Stomach (tissue), 9 donors: ENCODE data around the gene NSD1. TPM values are rescaled to one million over a fixed set of nuclear protein-coding genes. Genes with fewer than 3 reads are reported as not detected.
A peak's percentile ranks its signal among the peaks of the same experiment; 100 is the strongest.

Experiments
- DNase-seq, 2 donors: peaks; one replicate each; pipeline versions ENCODE4 v3.0.0 to v3.0.0-alpha.2; 2013 to 2019
- H3K27ac ChIP-seq, 5 donors: fragments of 200-600 bp in 4 of 5; sonication (generic) in 4 of 5; one replicate each; pipeline ENCODE4 v1.5.1; 2013 to 2019; ENCODE audit warnings: mild to moderate bottlenecking in 1 of 5, moderate library complexity in 1 of 5
- H3K27me3 ChIP-seq, 3 donors: fragments of 200-600 bp; sonication (generic); one replicate each; pipeline ENCODE4 v1.5.1; 2017 to 2019; ENCODE audit warnings: mixed run types in 1 of 3
- H3K36me3 ChIP-seq, 4 donors: fragments of 200-600 bp; sonication (generic); 1 replicate in 3 of 4; 2 replicates in 1 of 4; pipeline ENCODE4 v1.5.1; 2016 to 2019
- H3K4me1 ChIP-seq, 4 donors: fragments of 200-600 bp; sonication (generic); one replicate each; pipeline ENCODE4 v1.5.1; 2016 to 2019
- H3K4me3 ChIP-seq, 4 donors: fragments of 200-600 bp; sonication (generic) in 3 of 4; one replicate each; pipeline ENCODE4 v1.5.1; 2016 to 2019; ENCODE audit warnings: mild to moderate bottlenecking in 1 of 4
- H3K9me3 ChIP-seq, 4 donors: fragments of 200-600 bp; sonication (generic); one replicate each; pipeline ENCODE4 v1.5.1; 2016 to 2019
- CTCF ChIP-seq, 7 experiments: fragments of 450-650 bp in 4 of 7; fragments of 200-600 bp in 3 of 7; sonication (generic) in 3 of 7; IDR thresholded peaks; one replicate each; pipeline ENCODE4 v1.5.1; 2016 to 2019; ENCODE audit warnings: antibody characterized with exemption in 7 of 7, control low read depth in 2 of 7, mild to moderate bottlenecking in 1 of 7
- EP300 ChIP-seq: sonication (generic); formaldehyde crosslinking; IDR thresholded peaks from one replicate; pipeline ENCODE4 v1.6.1; 2017; ENCODE audit warnings: antibody characterized with exemption
- POLR2A ChIP-seq, 4 donors: fragments of 450-650 bp; IDR thresholded peaks; one replicate each; pipeline ENCODE4 v1.6.1; 2016; ENCODE audit warnings: antibody characterized with exemption in 4 of 4, control low read depth in 2 of 4, mild to moderate bottlenecking in 1 of 4, moderate library complexity in 1 of 4
- POLR2AphosphoS5 ChIP-seq, 3 donors: sonication (generic); formaldehyde crosslinking; IDR thresholded peaks; one replicate each; pipeline ENCODE4 v1.6.1; 2016; ENCODE audit warnings: antibody characterized with exemption in 3 of 3
- WGBS, 5 donors: extraction: QIAGEN DNeasy Blood & Tissue Kit in 3 of 5; methylation state at CpG; one replicate each; pipeline versions ENCODE4 v1.1.5 to v1.1.7; 2013 to 2018; 5-methylcytosine and 5-hydroxymethylcytosine counted together
- intact Hi-C: fragments of 100-400 bp; cut with DNase I; formaldehyde crosslinking; loops from one replicate; pipeline ENCODE4 v1.15.1; 2023; ENCODE audit warnings: low total_unique reads
- polyA plus RNA-seq, 3 donors: library from polyadenylated mRNA; stranded (reverse); fragments of 200-250 nt; gene quantifications; one replicate each; pipeline ENCODE4 v1.2.3, GENCODE V29; 2013
- total RNA-seq, 5 donors: library from RNA; depleted of rRNA; stranded (reverse); fragments of >200 nt; gene quantifications; one replicate each; pipeline versions ENCODE4 v1.1.0 to v1.2.3, GENCODE V29; 2014 to 2016
- donor health status: healthy with polysubstance abuse.
- donor health status: Bipolar disorder and iron deficiency.
- donor health status: healthy.

NSD1 gene
- total and polyA plus RNA-seq, 8 donors = 5.1 to 69.9 (median 23.5) TPM

- Histone ChIP-seq H3K9me3 (no peaks in the 10 kb centered on the region), H3K27ac (peak overlapping the region in 3 of 5 donors; percentile 19 to 88 (median 72)), H3K4me3 (peak overlapping the region in 2 of 4 donors; percentile 11 to 27), H3K36me3 (peaks cover 23 to 35% (median 30%) of the 10 kb centered on the region in 4 donors), H3K4me1 (peaks cover 43 to 86% (median 68%) of the 10 kb centered on the region in 4 donors), H3K27me3 (no peaks in the 10 kb centered on the region)
- intact Hi-C loops = no loop called here
- DNase-seq = no peak
- WGBS, 5 donors = 79 to 88% (median 85%) methylated on average over 22 to 43 of the region's 43 CpGs
- TF ChIP-seq CTCF (IDR thresholded peaks at IDR 0.05) (no peak), POLR2AphosphoS5 (IDR thresholded peaks at IDR 0.05) (no peak), EP300 (no peak), POLR2A (IDR thresholded peaks at IDR 0.05) (no peak)
These were observed 174.2 kb downstream of the NSD1 start for GRCh38 chr5:177307544-177308363.

GRCh38 chr5:177308740-177309139 is 175.2 kb downstream of the NSD1 start:
- H3K27me3 ChIP-seq = no peaks in the 10 kb centered on the region
- 66 to 79% (median 77%) methylated on average over 11 of the region's 11 CpGs for WGBS, 5 donors
- H3K4me3 ChIP-seq = no peak overlapping the region
- H3K4me1 ChIP-seq = peaks cover 42 to 89% (median 67%) of the 10 kb centered on the region in 4 donors
- TF ChIP-seq POLR2AphosphoS5 (IDR thresholded peaks at IDR 0.05) = no peak
- H3K9me3 ChIP-seq = no peaks in the 10 kb centered on the region
- intact Hi-C loops = no loop called here
- peak overlapping the region in 2 of 5 donors; percentile 72 to 88 for H3K27ac ChIP-seq
- peaks cover 23 to 35% (median 30%) of the 10 kb centered on the region in 4 donors for H3K36me3 ChIP-seq
- DNase-seq = no peak

- Histone ChIP-seq H3K4me1 (peaks cover 38 to 84% (median 60%) of the 10 kb centered on the region in 4 donors), H3K9me3 (no peaks in the 10 kb centered on the region), H3K36me3 (peaks cover 23 to 35% (median 30%) of the 10 kb centered on the region in 4 donors), H3K27ac (peak overlapping the region in 2 of 5 donors; percentile 40 to 88), H3K4me3 (peak overlapping the region in 1 of 4 donors; percentile 73), H3K27me3 (no peaks in the 10 kb centered on the region)
- TF ChIP-seq CTCF (IDR thresholded peaks at IDR 0.05) (peak in 5 of 7 experiments; percentile 59 to 84 (median 77)), EP300 (no peak)
- WGBS, 5 donors = 49 to 77% (median 63%) methylated on average over 8 to 10 of the region's 10 CpGs
- DNase-seq = peak; percentile 78 to 86
- intact Hi-C loops = no loop called here
These were observed 176.0 kb downstream of the NSD1 start for GRCh38 chr5:177309351-177310191.

GRCh38 chr5:177310332-177310731 is 176.8 kb downstream of the NSD1 start:
- Histone ChIP-seq H3K9me3 (no peaks in the 10 kb centered on the region), H3K27me3 (no peaks in the 10 kb centered on the region), H3K27ac (peak overlapping the region in 2 of 5 donors; percentile 40 to 88), H3K4me1 (peaks cover 31 to 77% (median 52%) of the 10 kb centered on the region in 4 donors), H3K4me3 (peak overlapping the region in 1 of 4 donors; percentile 73), H3K36me3 (peaks cover 22 to 28% (median 25%) of the 10 kb centered on the region in 4 donors)
- DNase-seq = no peak
- WGBS, 5 donors = 87 to 93% (median 92%) methylated on average over 10 to 13 of the region's 13 CpGs
- intact Hi-C loops = no loop called here
- TF ChIP-seq POLR2AphosphoS5 (IDR thresholded peaks at IDR 0.05) (no peak), EP300 (no peak), POLR2A (IDR thresholded peaks at IDR 0.05) (no peak), CTCF (IDR thresholded peaks at IDR 0.05) (no peak)
